HL-60 (cell line): ENCODE data around the gene SRSF4.

Experiments used
- DNase-seq, 2 experiments: peaks; one replicate each; pipeline ENCODE4 v3.0.0-alpha.2; 2010 to 2020; ENCODE audit warnings: low read depth in 1 of 2, low spot score in 1 of 2
- H3K27ac ChIP-seq: fragments of 250-450 bp; sonication (Bioruptor Pico); replicated peaks from 2 replicates; pipeline ENCODE4 v1.5.1; 2020; ENCODE audit warnings: mild to moderate bottlenecking, moderate library complexity
- H3K27me3 ChIP-seq: fragments of 250-450 bp; sonication (Bioruptor Pico); 2 replicates; pipeline ENCODE4 v1.5.1; 2021; ENCODE audit warnings: mild to moderate bottlenecking, moderate library complexity; ENCODE audit not compliant: insufficient read depth, poor library complexity, severe bottlenecking
- H3K4me3 ChIP-seq: replicated peaks from 2 replicates; pipeline ENCODE4 v1.5.1; 2011; ENCODE audit warnings: mild to moderate bottlenecking, control low read depth, low read length; ENCODE audit not compliant: insufficient read depth
- CTCF ChIP-seq: IDR thresholded peaks from one replicate; pipeline ENCODE4 v1.5.1; 2011; ENCODE audit warnings: low read length, control low read depth, inconsistent platforms; ENCODE audit not compliant: insufficient read depth
- GABPA ChIP-seq: IDR thresholded peaks from 2 replicates; pipeline ENCODE4 v1.6.1; 2012; ENCODE audit warnings: low read depth
- POLR2AphosphoS5 ChIP-seq: IDR thresholded peaks from 2 replicates; pipeline ENCODE4 v1.6.1; 2012; ENCODE audit warnings: low read depth
- REST ChIP-seq: IDR thresholded peaks from 2 replicates; pipeline ENCODE4 v1.6.1; 2012; ENCODE audit warnings: low read depth; ENCODE audit not compliant: insufficient replicate concordance
- SPI1 ChIP-seq: IDR thresholded peaks from 2 replicates; pipeline ENCODE4 v1.6.1; 2012; ENCODE audit warnings: low read depth, mild to moderate bottlenecking, borderline replicate concordance

The SRSF4 gene

GRCh38 chr1:29142714-29143113 lies 39.0 kb downstream of the SRSF4 start:
- no peaks in the 10 kb centered on the region for H3K27me3 ChIP-seq
- TF ChIP-seq GABPA (no peak), SPI1 (no peak), POLR2AphosphoS5 (no peak), CTCF (no peak), REST (no peak)
- no peak overlapping the region for H3K4me3 ChIP-seq
- DNase-seq = no peak
- H3K27ac ChIP-seq = no peak overlapping the region

- H3K27me3 ChIP-seq = peaks cover 5% of the 10 kb centered on the region
- H3K4me3 ChIP-seq = no peak overlapping the region
- no peak overlapping the region for H3K27ac ChIP-seq
- DNase-seq = no peak
- no peak for TF ChIP-seq REST
- TF ChIP-seq CTCF = no peak
- TF ChIP-seq SPI1 = no peak
- no peak for TF ChIP-seq POLR2AphosphoS5
- no peak for TF ChIP-seq GABPA
Measured at GRCh38 chr1:29136391-29136915, 45.2 kb downstream of the SRSF4 start.

- H3K27me3 ChIP-seq = peaks cover 5% of the 10 kb centered on the region
- H3K27ac ChIP-seq = no peak overlapping the region
- TF ChIP-seq CTCF = no peak
- no peak for TF ChIP-seq POLR2AphosphoS5
- TF ChIP-seq SPI1 = no peak
- no peak for TF ChIP-seq GABPA
- no peak for TF ChIP-seq REST
- no peak for DNase-seq
- peak overlapping the region; percentile 23; the same call in 1 of the 2 replicates for H3K4me3 ChIP-seq
Measured at GRCh38 chr1:29134695-29135028, 47.0 kb downstream of the SRSF4 start.
